ENCODE measurements around the gene LARGE1.

LARGE1 gene

DNA sequence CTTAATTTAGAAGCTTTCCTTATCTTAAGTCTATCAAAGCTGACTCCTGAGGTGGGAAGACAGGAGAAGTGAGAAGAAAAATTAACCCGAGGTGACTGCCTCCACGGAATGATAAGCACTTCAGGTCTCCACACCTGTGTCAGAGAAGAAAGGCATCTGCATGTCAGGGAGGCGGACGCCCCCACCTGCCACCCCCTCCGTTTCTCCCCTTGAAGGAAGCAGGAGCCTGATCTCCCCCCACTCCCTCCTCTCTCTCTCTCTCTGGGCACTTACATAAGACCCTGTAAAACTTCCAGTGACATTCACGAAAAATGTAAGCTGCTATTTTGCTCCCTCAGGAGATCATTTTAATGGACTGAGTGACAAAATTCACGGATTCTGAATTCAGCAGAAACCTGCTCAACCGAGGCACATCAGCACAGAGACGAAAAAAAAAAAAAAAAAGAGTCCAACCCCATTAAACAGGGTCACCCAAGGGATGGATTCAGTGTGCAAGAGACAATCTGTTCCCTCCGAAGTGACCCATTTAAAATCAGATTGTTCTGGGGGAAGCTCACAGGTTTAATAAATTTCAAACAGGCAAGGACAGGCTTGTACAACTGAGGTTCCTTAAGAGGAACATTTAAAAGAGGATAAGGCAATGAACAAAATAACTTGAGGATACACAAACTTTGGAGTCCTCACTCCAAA lies 1.5 kb downstream of the LARGE1 start:
- no peak overlapping the region for H2AFZ ChIP-seq (ENCODE audit: low read length)
- TF ChIP-seq, protein P1, sequence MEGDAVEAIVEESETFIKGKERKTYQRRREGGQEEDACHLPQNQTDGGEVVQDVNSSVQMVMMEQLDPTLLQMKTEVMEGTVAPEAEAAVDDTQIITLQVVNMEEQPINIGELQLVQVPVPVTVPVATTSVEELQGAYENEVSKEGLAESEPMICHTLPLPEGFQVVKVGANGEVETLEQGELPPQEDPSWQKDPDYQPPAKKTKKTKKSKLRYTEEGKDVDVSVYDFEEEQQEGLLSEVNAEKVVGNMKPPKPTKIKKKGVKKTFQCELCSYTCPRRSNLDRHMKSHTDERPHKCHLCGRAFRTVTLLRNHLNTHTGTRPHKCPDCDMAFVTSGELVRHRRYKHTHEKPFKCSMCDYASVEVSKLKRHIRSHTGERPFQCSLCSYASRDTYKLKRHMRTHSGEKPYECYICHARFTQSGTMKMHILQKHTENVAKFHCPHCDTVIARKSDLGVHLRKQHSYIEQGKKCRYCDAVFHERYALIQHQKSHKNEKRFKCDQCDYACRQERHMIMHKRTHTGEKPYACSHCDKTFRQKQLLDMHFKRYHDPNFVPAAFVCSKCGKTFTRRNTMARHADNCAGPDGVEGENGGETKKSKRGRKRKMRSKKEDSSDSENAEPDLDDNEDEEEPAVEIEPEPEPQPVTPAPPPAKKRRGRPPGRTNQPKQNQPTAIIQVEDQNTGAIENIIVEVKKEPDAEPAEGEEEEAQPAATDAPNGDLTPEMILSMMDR (conservative IDR thresholded peaks at IDR 0.05; ENCODE audit: low read length), result no peak
- TF ChIP-seq EZH2phosphoT487 (IDR thresholded peaks at IDR 0.05; ENCODE audit: borderline replicate concordance), result no peak
- H3K9me2 ChIP-seq (replicated peaks; ENCODE audit: low read depth, low read length), result no peaks in the 10 kb centered on the region
- H3K9me3 ChIP-seq (ENCODE audit: insufficient read depth, low read depth, low read length), result no peaks in the 10 kb centered on the region
- no peak overlapping the region for H3K4me3 ChIP-seq (ENCODE audit: low read length, poor library complexity, severe bottlenecking)
- H3K36me3 ChIP-seq (ENCODE audit: insufficient read depth, low read length), result no peaks in the 10 kb centered on the region
- no peak overlapping the region for H3K4me2 ChIP-seq (ENCODE audit: low read depth, low read length, poor library complexity, severe bottlenecking)
- no peak overlapping the region for H3K9ac ChIP-seq (ENCODE audit: low read depth, low read length, poor library complexity, severe bottlenecking)
- no peaks in the 10 kb centered on the region for H3K27me3 ChIP-seq (ENCODE audit: insufficient read depth, low read length, poor library complexity, severe bottlenecking)
- no peaks in the 10 kb centered on the region for H3K4me1 ChIP-seq (ENCODE audit: insufficient read depth, low read length, poor library complexity, severe bottlenecking)
- H3K79me2 ChIP-seq (ENCODE audit: insufficient read depth, low read length), result no peaks in the 10 kb centered on the region
- no peaks in the 10 kb centered on the region for H3F3A ChIP-seq (ENCODE audit: low read depth)
- no peaks in the 10 kb centered on the region for H4K20me1 ChIP-seq (ENCODE audit: insufficient read depth, low read length, poor library complexity, severe bottlenecking)

DNA sequence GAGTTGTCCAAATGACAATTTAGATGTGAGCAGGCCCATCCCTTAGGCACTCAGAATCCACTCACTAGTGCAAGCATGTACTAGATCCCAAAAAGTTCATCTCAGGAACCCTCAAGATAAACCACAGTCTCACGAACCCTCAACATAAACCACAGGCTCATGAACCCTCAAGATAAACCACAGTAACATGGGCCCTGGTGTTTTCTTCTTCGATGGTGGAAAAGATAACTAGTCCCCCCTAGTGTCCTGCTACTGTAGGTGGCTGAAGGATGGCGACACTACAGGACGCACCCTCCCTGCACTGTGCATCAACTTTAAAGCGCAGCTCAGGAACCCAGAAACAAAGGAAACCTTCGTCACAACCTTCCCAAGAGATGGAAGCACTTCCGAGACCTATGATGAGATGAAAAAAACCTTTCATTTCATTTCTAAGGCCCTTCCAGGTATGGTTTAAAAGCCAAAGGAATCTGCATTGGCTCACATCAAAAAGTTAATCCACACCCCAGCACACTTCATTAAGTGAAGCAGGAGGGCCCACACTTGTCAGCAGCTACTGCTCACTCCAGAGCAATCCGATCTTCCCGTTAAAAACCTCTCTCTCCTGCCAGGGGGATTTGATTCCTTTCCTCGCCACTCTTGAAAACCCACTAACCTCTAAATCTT lies 2.4 kb downstream of the LARGE1 start:
- H3K4me2 ChIP-seq (ENCODE audit: low read depth, low read length, poor library complexity, severe bottlenecking), result no peak overlapping the region
- no peaks in the 10 kb centered on the region for H3K79me2 ChIP-seq (ENCODE audit: insufficient read depth, low read length)
- no peaks in the 10 kb centered on the region for H3K4me1 ChIP-seq (ENCODE audit: insufficient read depth, low read length, poor library complexity, severe bottlenecking)
- no peak overlapping the region for H3K9ac ChIP-seq (ENCODE audit: low read depth, low read length, poor library complexity, severe bottlenecking)
- no peak for TF ChIP-seq EZH2phosphoT487 (IDR thresholded peaks at IDR 0.05; ENCODE audit: borderline replicate concordance)
- TF ChIP-seq, protein P1 (conservative IDR thresholded peaks at IDR 0.05; ENCODE audit: low read length), result no peak
- H2AFZ ChIP-seq (ENCODE audit: low read length), result no peak overlapping the region
- H3K9me2 ChIP-seq (replicated peaks; ENCODE audit: low read depth, low read length), result no peaks in the 10 kb centered on the region
- H3K27me3 ChIP-seq (ENCODE audit: insufficient read depth, low read length, poor library complexity, severe bottlenecking), result no peaks in the 10 kb centered on the region
- H4K20me1 ChIP-seq (ENCODE audit: insufficient read depth, low read length, poor library complexity, severe bottlenecking), result no peaks in the 10 kb centered on the region
- no peak overlapping the region for H3K4me3 ChIP-seq (ENCODE audit: low read length, poor library complexity, severe bottlenecking)
- no peaks in the 10 kb centered on the region for H3K9me3 ChIP-seq (ENCODE audit: insufficient read depth, low read depth, low read length)
- H3F3A ChIP-seq (ENCODE audit: low read depth), result no peaks in the 10 kb centered on the region
- H3K36me3 ChIP-seq (ENCODE audit: insufficient read depth, low read length), result no peaks in the 10 kb centered on the region

DNA sequence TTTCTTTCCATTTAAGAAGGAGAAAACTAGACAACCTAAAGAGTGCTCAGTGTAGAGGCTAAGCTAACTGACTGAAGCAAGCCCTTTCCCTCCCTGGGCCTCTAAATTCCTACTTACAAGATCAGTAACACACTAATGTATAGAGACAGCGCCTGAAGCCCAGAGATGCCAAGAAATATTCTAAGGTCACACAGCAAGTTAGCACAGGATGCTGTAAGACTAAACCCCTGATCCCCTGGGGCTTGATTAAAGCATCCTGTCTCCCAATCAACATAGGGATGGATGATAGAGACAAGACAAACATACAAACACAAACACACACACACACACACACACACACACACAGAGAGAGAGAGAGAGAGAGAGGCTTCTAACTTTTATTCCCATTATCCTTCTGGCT lies 5.6 kb downstream of the LARGE1 start:
- H3K79me2 ChIP-seq (ENCODE audit: insufficient read depth, low read length), result no peaks in the 10 kb centered on the region
- no peaks in the 10 kb centered on the region for H3K27me3 ChIP-seq (ENCODE audit: insufficient read depth, low read length, poor library complexity, severe bottlenecking)
- no peaks in the 10 kb centered on the region for H3K9me2 ChIP-seq (replicated peaks; ENCODE audit: low read depth, low read length)
- H3K36me3 ChIP-seq (ENCODE audit: insufficient read depth, low read length), result no peaks in the 10 kb centered on the region
- no peak overlapping the region for H3K4me3 ChIP-seq (ENCODE audit: low read length, poor library complexity, severe bottlenecking)
- H3K9me3 ChIP-seq (ENCODE audit: insufficient read depth, low read depth, low read length), result 0 out of 2 replicates have a peak, but pooled peaks cover 3% of the 10 kb centered on the region
- no peaks in the 10 kb centered on the region for H3K4me1 ChIP-seq (ENCODE audit: insufficient read depth, low read length, poor library complexity, severe bottlenecking)
- H3K9ac ChIP-seq (ENCODE audit: low read depth, low read length, poor library complexity, severe bottlenecking), result no peak overlapping the region
- H2AFZ ChIP-seq (ENCODE audit: low read length), result no peak overlapping the region
- TF ChIP-seq, protein P1 (conservative IDR thresholded peaks at IDR 0.05; ENCODE audit: low read length), result no peak
- no peak for TF ChIP-seq EZH2phosphoT487 (IDR thresholded peaks at IDR 0.05; ENCODE audit: borderline replicate concordance)
- H3F3A ChIP-seq (ENCODE audit: low read depth), result no peaks in the 10 kb centered on the region
- no peak overlapping the region for H3K4me2 ChIP-seq (ENCODE audit: low read depth, low read length, poor library complexity, severe bottlenecking)
- H4K20me1 ChIP-seq (ENCODE audit: insufficient read depth, low read length, poor library complexity, severe bottlenecking), result no peaks in the 10 kb centered on the region
